GM10248 (cell line): ENCODE data around the gene ARVCF.
A peak's percentile ranks its signal among the peaks of the same experiment; 100 is the strongest.

Source experiments
- CTCF ChIA-PET: fragments of 300-600 bp; sonication (Branson Sonifier 250); formaldehyde crosslinking; extraction: SDS; loops from one replicate; lab custom pipeline; 2021; ENCODE audit warnings: antibody characterized with exemption; lab: Yijun Ruan, JAX
- POLR2A ChIA-PET: fragments of 350-650 bp; sonication (Branson Sonifier 250); formaldehyde crosslinking; extraction: SDS; loops from one replicate; lab custom pipeline; 2020; ENCODE audit warnings: antibody characterized with exemption; lab: Yijun Ruan, JAX
- DNase-seq: peaks from one replicate; pipeline ENCODE4 v3.0.0; 2012; ENCODE audit errors: extremely low spot score
- TF ChIP-seq, protein P1 (sequence below): IDR thresholded peaks from 2 replicates; pipeline ENCODE4 v1.5.1; 2012; ENCODE audit warnings: mild to moderate bottlenecking, low read depth; ENCODE audit errors: extremely low read depth, missing control alignments, control extremely low read depth

Gene ARVCF

DNA sequence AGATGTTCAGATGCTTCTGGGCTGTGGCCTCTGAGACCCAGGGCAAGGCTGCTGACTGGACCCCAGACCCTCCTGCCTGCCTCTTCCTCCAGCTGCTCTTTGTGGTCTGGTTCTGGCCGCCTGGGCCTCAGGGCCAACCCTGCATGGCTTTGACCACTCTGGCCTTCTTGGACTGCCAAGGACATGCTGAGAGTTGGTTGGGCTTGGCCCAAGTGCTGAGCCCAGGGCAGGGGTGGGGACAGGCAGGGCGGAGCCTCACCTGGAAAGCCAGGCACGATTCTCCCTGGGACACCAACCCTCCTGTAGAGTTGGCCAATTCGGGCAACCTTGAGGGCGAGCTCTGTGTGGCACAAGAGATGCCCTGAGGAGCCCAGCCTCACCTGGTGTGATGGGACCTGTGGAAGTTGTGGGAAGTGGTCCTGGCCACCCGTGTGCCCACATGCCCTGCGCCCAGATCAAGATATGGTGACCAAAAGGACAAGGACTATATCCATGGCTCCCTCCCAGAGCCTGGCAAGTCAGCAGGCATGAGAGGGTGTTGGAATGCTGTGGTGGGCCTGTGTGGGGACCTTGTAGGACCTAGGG is 15.9 kb upstream of the ARVCF start:
- TF ChIP-seq, protein P1, sequence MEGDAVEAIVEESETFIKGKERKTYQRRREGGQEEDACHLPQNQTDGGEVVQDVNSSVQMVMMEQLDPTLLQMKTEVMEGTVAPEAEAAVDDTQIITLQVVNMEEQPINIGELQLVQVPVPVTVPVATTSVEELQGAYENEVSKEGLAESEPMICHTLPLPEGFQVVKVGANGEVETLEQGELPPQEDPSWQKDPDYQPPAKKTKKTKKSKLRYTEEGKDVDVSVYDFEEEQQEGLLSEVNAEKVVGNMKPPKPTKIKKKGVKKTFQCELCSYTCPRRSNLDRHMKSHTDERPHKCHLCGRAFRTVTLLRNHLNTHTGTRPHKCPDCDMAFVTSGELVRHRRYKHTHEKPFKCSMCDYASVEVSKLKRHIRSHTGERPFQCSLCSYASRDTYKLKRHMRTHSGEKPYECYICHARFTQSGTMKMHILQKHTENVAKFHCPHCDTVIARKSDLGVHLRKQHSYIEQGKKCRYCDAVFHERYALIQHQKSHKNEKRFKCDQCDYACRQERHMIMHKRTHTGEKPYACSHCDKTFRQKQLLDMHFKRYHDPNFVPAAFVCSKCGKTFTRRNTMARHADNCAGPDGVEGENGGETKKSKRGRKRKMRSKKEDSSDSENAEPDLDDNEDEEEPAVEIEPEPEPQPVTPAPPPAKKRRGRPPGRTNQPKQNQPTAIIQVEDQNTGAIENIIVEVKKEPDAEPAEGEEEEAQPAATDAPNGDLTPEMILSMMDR = no peak
- ChIA-PET POLR2A (no interaction called here), CTCF (interaction anchor here (0.8 to 4.0 kb wide), 5 partner anchors 10 to 84 kb away, joined by 3 to 16 read pairs (median 3); no protein-coding TSS in a partner anchor)
- no peak for DNase-seq

DNA sequence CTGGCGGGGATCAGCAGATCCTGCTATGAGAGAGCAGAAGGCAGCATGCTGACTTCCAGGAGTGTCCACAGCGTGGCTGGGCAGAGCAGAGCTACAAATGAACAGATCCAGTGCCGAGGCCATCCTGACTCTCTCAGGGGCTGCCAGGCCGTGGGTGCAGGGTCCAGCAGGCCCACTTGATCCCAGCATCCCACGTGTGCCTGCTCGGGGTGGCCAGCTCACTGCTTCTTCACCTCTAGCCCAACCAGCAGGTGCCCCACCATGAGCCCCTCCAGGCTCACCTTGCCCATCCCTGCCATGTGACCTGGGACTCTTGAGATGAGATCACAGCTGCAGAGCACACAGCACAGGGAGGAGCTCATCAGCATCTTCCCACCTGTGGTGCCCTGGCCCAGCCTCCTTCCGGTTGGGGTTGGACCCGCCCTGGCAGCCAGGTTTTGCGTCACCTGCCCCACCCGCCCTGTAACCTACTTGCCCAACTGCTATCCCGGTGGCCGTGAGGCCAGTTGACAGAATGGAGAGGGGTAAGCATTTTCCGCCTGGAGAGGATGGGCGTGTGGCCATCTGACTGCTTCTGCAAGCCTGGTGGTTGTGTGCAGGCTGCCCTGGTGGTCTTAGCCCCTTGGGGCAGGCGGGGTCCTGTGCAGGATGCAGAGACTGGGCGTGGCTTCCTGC is 15.2 kb upstream of the ARVCF start:
- POLR2A ChIA-PET = no interaction called here
- CTCF ChIA-PET = interaction anchor here (0.9 to 1.5 kb wide), 2 partner anchors 18 to 78 kb away, joined by 3 to 7 read pairs; no protein-coding TSS in a partner anchor
- TF ChIP-seq, protein P1 = no peak
- DNase-seq = no peak

DNA sequence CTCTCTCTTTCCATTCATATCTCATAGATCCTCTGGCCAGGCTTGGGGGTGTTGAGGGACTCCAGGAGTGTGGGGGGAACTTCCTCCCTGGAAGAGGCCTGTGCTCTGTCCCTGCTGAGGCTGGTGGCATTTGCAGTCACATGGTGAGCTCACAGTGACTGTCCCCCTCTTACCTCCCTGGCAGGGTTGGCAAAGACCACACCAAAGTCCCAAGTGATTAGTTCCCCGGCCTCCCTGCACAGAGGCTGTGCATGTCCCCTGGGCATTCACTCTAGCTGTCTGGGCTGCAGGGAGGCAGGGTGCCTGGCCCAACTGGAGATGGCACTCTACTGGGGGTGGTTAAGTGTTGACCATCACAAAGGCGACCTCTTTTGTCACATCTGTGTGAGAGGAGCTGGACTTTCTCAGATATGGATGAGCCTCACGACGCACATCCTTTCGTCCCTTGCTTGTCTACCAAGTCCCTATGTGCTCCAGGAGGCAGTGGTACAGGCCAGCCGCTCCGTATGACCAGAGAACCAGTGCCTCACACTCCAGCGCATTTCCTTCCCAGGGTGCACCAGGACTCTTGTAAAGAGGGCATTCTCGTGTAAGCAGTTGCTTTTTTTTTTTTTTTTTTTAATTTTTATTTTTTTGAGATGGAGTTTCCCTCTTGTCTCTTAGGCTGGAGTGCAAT is 13.1 kb upstream of the ARVCF start:
- ChIA-PET CTCF (interaction anchor here (1.2 kb wide), 1 partner anchor 16 kb away, joined by 3 read pairs; no protein-coding TSS in a partner anchor), POLR2A (no interaction called here)
- DNase-seq = no peak
- TF ChIP-seq, protein P1 = no peak

DNA sequence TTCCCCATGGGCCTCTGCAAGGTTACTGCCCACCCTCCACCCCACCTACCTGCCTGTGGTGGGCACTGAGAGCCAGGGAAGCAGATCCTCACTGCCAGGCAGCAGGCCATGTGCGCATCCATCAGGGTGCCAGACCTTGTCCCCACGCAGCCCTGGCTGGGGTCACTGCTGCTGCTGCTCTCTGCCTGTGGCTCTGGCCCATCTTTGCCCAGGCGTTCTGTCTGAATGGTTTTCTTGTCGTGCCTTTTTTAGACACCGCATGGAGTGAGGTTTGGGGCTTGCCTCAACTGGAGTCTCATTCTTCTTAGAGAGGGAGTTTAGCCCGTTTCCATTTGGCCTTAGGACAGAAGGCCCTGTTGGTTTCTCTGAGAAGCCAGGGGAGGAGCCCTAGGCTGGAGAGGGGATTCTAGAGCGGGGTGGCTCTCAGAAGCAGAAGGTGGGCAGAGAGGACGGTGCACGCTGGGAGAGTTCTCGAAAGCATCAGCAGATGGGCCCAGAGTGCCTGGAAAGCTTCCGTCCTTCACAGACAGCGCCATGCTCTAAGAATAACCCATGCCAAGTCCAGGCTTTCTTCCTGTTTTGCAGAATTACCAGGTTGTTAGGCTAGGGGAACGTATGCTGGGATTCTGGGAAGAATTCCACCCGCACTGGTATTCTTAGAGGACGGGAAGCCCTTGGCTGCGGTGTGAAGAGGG is 12.4 kb upstream of the ARVCF start:
- TF ChIP-seq, protein P1 = no peak
- CTCF ChIA-PET = interaction anchor here (1.0 to 1.2 kb wide), 2 partner anchors 13 to 16 kb away, joined by 3 read pairs; no protein-coding TSS in a partner anchor
- no peak for DNase-seq
- POLR2A ChIA-PET = no interaction called here

DNA sequence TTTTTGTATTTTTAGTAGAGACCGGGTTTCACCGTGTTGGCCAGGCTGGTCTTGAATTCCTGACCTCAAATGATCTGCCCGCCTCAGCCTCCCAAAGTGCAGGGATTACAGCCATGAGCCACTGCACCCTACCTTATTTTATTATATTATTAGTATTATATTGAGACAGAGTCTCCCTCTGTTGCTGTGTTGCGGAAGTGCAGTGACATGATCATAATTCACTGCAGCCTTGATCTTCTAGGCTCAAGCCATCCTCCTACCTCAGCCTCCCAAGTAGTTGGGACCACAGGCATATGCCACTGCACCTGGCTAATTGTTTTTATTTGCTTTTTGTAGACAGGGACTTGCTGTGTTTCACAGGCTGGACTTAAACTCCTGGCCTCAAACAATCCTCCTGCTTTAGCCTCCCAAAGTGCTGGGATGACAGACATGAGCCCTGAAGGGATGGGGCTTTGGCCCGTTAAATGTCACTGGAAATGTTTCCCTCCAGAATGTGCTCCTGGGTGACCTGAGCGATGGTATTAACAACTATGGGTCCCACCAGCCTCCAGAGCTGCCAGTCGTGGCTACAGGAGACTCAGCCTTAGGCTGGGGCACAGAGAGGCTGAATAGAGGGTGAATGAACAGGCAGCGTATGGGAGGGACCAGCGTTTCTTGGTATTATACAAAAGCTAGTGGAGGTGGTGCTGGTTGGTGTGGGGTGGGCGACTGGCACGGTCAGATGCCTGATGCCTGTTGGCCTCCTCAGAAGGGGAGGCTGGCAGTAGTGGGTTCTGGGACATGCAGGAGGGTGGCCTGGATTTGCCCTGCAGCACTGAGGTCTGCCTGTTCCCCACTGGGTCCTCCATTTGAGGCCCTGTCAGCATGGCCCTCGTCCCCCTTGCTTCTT is 11.6 kb upstream of the ARVCF start:
- TF ChIP-seq, protein P1 = peak; percentile 22
- ChIA-PET POLR2A (no interaction called here), CTCF (interaction anchor here (1.0 to 1.7 kb wide), 2 partner anchors 13 to 57 kb away, joined by 3 to 4 read pairs; no protein-coding TSS in a partner anchor)
- no peak for DNase-seq
